Natural killer cell treated with Interleukin-12 subunit alpha and Interleukin-12 subunit beta and Interleukin-15 and Interleukin-18, amount 100 ng/mL, for 72 hours (primary cell): ENCODE results near the gene LACRT. TPM values are rescaled to one million over a fixed set of nuclear protein-coding genes. Genes with fewer than 3 reads are reported as not detected.
"Not testable (repeated sequence)": the region's sequence is repeated elsewhere in the genome, so short reads cannot be mapped to it uniquely, and the experiment has no call there.

Source experiments
- ATAC-seq, 2 donors: fragments of 150-1000 bp; cut with Tn5 transposase in 1 of 2; sonication (Bioruptor Pico), chemical (Tn5 transposase) in 1 of 2; 2 replicates each; pipeline ENCODE4 v1.10.0; 2021
- DNase-seq: peaks from one replicate; pipeline ENCODE4 v3.0.0; 2022; ENCODE audit warnings: low spot score
- H3K27ac Mint-ChIP-seq, 2 donors: 1 replicate in 1 of 2; 2 replicates in 1 of 2; pipeline ENCODE4 v1.8.0; 2022; ENCODE audit warnings: mixed read lengths in 2 of 2, mild to moderate bottlenecking in 1 of 2, moderate library complexity in 1 of 2
- H3K27me3 Mint-ChIP-seq, 2 donors: 1 replicate in 1 of 2; 2 replicates in 1 of 2; pipeline ENCODE4 v1.8.0; 2022; ENCODE audit warnings: mixed read lengths in 2 of 2
- H3K36me3 Mint-ChIP-seq: one replicate; pipeline ENCODE4 v1.8.0; 2022; ENCODE audit warnings: mixed read lengths
- H3K4me1 Mint-ChIP-seq, 2 donors: 1 replicate in 1 of 2; 2 replicates in 1 of 2; pipeline ENCODE4 v1.8.0; 2022; ENCODE audit warnings: low read depth in 2 of 2, mixed read lengths in 2 of 2, mild to moderate bottlenecking in 1 of 2
- H3K4me3 Mint-ChIP-seq: one replicate; pipeline ENCODE4 v1.8.0; 2022; ENCODE audit warnings: mixed read lengths
- H3K9me3 Mint-ChIP-seq: 2 replicates; pipeline ENCODE4 v1.8.0; 2022; ENCODE audit warnings: mixed read lengths
- total RNA-seq, 2 donors: library from RNA; stranded (reverse); gene quantifications; one replicate each; pipeline ENCODE4 v1.2.3, GENCODE V29; 2022

The LACRT gene
- total RNA-seq: not detected

GRCh38 chr12:54634795-54635194, at the start of gene LACRT:
Gene LACRT (minus strand): TSS chr12:54634895. CDS start chr12:54634841, 54 bp downstream.
- no peak within 1 kb of the TSS for H3K27ac Mint-ChIP-seq
- no peaks in the 10 kb centered on the region for H3K4me1 Mint-ChIP-seq
- peaks cover 14 to 20% of the 10 kb centered on the region in 2 donors for H3K27me3 Mint-ChIP-seq
- no peaks in the 10 kb centered on the region for H3K9me3 Mint-ChIP-seq
- DNase-seq (no peak), ATAC-seq (no peak)
- H3K36me3 Mint-ChIP-seq: no peaks in the 10 kb centered on the region
- H3K4me3 Mint-ChIP-seq: no peak within 1 kb of the TSS

- ATAC-seq (no peak), DNase-seq (no peak)
- Mint-ChIP-seq H3K4me3 (no peak overlapping the region), H3K36me3 (no peaks in the 10 kb centered on the region), H3K27me3 (peaks cover 50 to 77% of the 10 kb centered on the region in 2 donors), H3K9me3 (no peaks in the 10 kb centered on the region), H3K27ac (no peak overlapping the region), H3K4me1 (peaks cover 0 to 4% of the 10 kb centered on the region in 2 donors)
Measured at GRCh38 chr12:54683398-54683797, 48.7 kb upstream of the LACRT start.

GRCh38 chr12:54682674-54683073, 48.0 kb upstream of the LACRT start:
- ATAC-seq (no peak), DNase-seq (no peak)
- H3K9me3 Mint-ChIP-seq: no peaks in the 10 kb centered on the region
- H3K4me3 Mint-ChIP-seq: no peak overlapping the region
- H3K27me3 Mint-ChIP-seq: peaks cover 50 to 77% of the 10 kb centered on the region in 2 donors
- peaks cover 0 to 4% of the 10 kb centered on the region in 2 donors for H3K4me1 Mint-ChIP-seq
- H3K27ac Mint-ChIP-seq: no peak overlapping the region
- no peaks in the 10 kb centered on the region for H3K36me3 Mint-ChIP-seq

GRCh38 chr12:54680374-54680773, 45.7 kb upstream of the LACRT start:
- DNase-seq (no peak), ATAC-seq (peak; percentile 53 to 61)
- Mint-ChIP-seq H3K4me1 (peaks cover 0 to 4% of the 10 kb centered on the region in 2 donors), H3K27ac (no peak overlapping the region), H3K9me3 (no peaks in the 10 kb centered on the region), H3K27me3 (peaks cover 47 to 69% of the 10 kb centered on the region in 2 donors), H3K36me3 (no peaks in the 10 kb centered on the region), H3K4me3 (no peak overlapping the region)

DNA sequence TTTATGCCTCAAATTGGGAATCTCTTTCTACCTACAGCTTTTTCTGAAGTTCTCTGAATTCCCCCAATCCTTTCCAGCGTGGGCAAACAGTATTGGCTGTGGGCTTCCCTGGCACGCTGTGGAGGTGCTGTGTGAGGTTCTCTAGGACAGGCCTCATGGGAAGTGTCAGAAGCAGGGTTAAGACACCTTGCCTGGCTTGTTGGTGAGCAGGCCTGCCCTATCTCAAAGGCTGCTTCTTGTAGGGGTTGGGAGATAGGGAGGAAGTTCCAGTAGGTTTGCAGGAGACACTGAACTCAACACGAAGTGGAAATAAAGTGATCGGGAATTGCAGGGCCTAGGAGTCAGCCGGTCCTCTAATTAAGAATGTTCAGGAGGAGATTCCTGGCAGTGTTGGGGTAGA, 43.4 kb upstream of the LACRT start:
- peaks cover 29 to 47% of the 10 kb centered on the region in 2 donors for H3K27me3 Mint-ChIP-seq
- H3K4me3 Mint-ChIP-seq: no peak overlapping the region
- DNase-seq (no peak), ATAC-seq (no peak)
- H3K27ac Mint-ChIP-seq: no peak overlapping the region
- no peaks in the 10 kb centered on the region for H3K36me3 Mint-ChIP-seq
- no peaks in the 10 kb centered on the region for H3K9me3 Mint-ChIP-seq
- no peaks in the 10 kb centered on the region for H3K4me1 Mint-ChIP-seq

- Mint-ChIP-seq H3K9me3 (no peaks in the 10 kb centered on the region), H3K4me1 (no peaks in the 10 kb centered on the region), H3K27ac (no peak overlapping the region), H3K4me3 (no peak overlapping the region), H3K27me3 (peaks cover 22 to 47% of the 10 kb centered on the region in 2 donors), H3K36me3 (no peaks in the 10 kb centered on the region)
- no peak for ATAC-seq
- no peak for DNase-seq
Measured at GRCh38 chr12:54667945-54668344, 33.2 kb upstream of the LACRT start.

DNA sequence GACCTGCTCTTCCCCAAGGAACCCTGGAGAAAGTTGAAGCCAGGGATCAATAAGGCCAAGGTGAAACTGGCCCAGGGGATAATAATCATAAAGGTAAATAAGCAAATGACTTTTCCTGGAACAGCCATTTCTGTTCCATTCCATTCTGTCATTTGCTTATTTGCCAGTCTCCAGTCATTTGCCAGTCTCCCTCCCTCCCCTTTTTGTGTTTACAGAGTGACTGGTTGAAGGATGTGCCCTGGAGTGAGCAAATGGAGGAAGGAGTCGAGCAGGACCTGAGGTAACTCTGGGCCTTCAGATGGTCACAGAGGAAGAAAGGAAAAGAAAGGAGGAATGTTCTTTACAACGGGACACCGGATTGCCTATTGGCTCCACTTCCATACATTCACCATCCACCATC, 31.3 kb upstream of the LACRT start:
- Mint-ChIP-seq H3K4me1 (no peaks in the 10 kb centered on the region), H3K4me3 (no peak overlapping the region)

GRCh38 chr12:54665022-54665635, 30.4 kb upstream of the LACRT start:
- not testable (repeated sequence) for H3K4me3 Mint-ChIP-seq, H3K27ac Mint-ChIP-seq, H3K9me3 Mint-ChIP-seq, ATAC-seq, DNase-seq, H3K36me3 Mint-ChIP-seq, H3K4me1 Mint-ChIP-seq
- peaks cover 13 to 30% of the 10 kb centered on the region in 2 donors for H3K27me3 Mint-ChIP-seq

More for the DNA sequence above, 31.3 kb upstream of the LACRT start:
- Mint-ChIP-seq H3K27me3 (peaks cover 17 to 39% of the 10 kb centered on the region in 2 donors), H3K27ac (no peak overlapping the region), H3K36me3 (no peaks in the 10 kb centered on the region), H3K9me3 (no peaks in the 10 kb centered on the region)
- DNase-seq (no peak), ATAC-seq (no peak)

DNA sequence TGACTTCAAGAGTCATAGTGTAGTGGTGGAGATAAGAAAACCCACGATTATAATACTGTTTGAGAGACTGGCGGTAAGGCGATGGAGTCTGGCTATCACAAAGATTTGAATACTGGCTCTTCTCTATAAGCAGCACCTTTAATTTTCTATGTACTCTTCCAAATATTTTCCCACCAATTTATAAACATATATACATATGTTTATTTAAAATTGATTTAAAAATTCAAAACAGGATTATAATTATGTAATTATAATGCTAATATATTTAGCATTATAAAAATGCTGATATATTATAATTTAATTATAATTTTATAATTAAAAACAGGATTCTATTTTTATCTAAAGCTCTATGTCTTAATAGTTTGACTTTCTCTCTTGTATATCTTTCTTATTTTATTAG, 28.9 kb upstream of the LACRT start:
- DNase-seq (no peak), ATAC-seq (no peak)
- no peaks in the 10 kb centered on the region for H3K9me3 Mint-ChIP-seq
- H3K36me3 Mint-ChIP-seq: no peaks in the 10 kb centered on the region
- H3K27me3 Mint-ChIP-seq: peaks cover 11 to 28% of the 10 kb centered on the region in 2 donors
- no peaks in the 10 kb centered on the region for H3K4me1 Mint-ChIP-seq
- no peak overlapping the region for H3K4me3 Mint-ChIP-seq
- H3K27ac Mint-ChIP-seq: no peak overlapping the region

DNA sequence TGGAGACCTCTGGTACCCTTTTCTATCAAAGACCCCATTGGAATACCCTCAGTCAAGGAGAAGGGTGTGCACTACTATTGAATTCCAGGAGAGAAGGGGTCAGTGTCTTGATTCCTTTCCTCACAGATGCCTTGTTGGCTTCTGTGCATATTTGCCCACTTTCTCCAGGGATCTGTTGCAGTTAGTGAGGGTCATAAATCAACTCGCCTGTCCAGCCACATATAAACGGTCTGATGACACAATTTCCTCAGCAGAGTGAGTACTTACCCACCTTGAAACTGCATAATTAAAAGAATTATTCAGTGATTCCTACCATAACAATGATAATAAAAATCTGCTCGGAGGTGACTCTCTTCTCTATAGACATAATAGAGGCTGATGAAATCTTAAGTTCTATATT, 27.3 kb upstream of the LACRT start:
- Mint-ChIP-seq H3K27me3 (peaks cover 13 to 23% of the 10 kb centered on the region in 2 donors), H3K27ac (no peak overlapping the region), H3K36me3 (no peaks in the 10 kb centered on the region), H3K9me3 (no peaks in the 10 kb centered on the region), H3K4me1 (no peaks in the 10 kb centered on the region), H3K4me3 (no peak overlapping the region)
- ATAC-seq: no peak
- no peak for DNase-seq

DNA sequence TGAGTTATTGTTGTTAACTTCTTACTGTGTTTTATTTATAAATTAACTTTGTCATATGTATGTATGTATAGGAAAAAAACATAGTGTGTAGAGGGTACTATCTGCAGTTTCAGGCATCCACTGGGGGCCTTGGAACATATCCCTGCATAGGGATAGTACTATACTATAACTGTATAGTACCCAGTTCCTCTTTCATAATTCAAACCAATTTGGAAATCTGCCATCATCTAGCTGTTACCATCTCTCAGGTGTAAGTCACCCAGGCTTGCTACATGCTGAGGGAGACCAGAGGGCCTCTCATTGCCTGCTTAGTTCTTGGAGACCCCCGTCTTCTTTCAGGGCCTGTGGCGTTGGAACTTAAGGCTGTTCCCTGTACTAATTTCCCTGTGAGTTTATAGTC, 26.4 kb upstream of the LACRT start:
- Mint-ChIP-seq H3K4me1 (no peaks in the 10 kb centered on the region), H3K27ac (no peak overlapping the region), H3K9me3 (no peaks in the 10 kb centered on the region), H3K36me3 (no peaks in the 10 kb centered on the region), H3K4me3 (no peak overlapping the region), H3K27me3 (peaks cover 12 to 19% of the 10 kb centered on the region in 2 donors)
- DNase-seq (no peak), ATAC-seq (no peak)

DNA sequence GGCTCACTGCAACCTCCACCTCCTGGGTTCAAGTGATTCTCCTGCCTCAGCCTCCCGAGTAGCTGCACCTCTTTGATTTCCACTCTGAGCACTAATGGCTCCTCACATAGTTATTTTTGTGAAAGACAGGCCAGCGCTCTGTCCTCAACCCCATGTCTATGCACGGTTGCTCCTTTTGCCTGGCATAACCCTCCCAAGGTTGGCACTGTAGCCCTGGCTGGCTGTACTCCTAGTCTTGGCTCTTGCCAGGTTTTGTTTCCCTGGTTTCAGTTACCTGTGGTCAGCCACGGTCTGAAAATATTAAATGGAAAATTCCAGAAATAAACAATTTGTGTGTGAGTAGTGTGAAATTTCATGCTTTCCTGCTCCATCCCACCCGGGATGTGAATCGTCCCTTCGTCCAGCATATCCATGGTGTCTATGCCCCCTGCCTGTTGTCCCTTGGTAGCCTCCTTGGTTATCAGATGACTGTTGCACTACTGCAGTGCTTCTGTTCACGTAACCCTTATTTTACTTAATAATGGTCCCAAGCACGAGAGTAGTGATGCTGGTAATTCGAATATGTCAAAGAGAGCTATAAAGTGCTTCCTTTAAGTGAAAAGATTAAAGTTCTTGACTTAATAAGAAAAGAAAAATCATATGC, 25.7 kb upstream of the LACRT start:
- DNase-seq: no peak
- no peaks in the 10 kb centered on the region for H3K4me1 Mint-ChIP-seq
- H3K36me3 Mint-ChIP-seq: no peaks in the 10 kb centered on the region

GRCh38 chr12:54658306-54659264, 23.9 kb upstream of the LACRT start:
- H3K4me1 Mint-ChIP-seq: no peaks in the 10 kb centered on the region
- H3K27me3 Mint-ChIP-seq: peaks cover 13 to 25% of the 10 kb centered on the region in 2 donors
- H3K4me3 Mint-ChIP-seq: no peak overlapping the region
- H3K27ac Mint-ChIP-seq: no peak overlapping the region
- H3K36me3 Mint-ChIP-seq: no peaks in the 10 kb centered on the region
- DNase-seq: no peak
- peak; percentile 62 to 66 for ATAC-seq
- no peaks in the 10 kb centered on the region for H3K9me3 Mint-ChIP-seq

More for the DNA sequence above, 25.7 kb upstream of the LACRT start:
- peaks cover 12 to 19% of the 10 kb centered on the region in 2 donors for H3K27me3 Mint-ChIP-seq
- no peak for ATAC-seq
- H3K27ac Mint-ChIP-seq: no peak overlapping the region
- no peak overlapping the region for H3K4me3 Mint-ChIP-seq
- H3K9me3 Mint-ChIP-seq: no peaks in the 10 kb centered on the region
